NT2/D1 (cell line): ENCODE measurements around the gene GPR156.

Experiments
- SUZ12 ChIP-seq: IDR thresholded peaks from 2 replicates; pipeline ENCODE4 v1.6.1; 2011; ENCODE audit not compliant: insufficient read length, insufficient read depth; ENCODE audit errors: extremely low read depth
- YY1 ChIP-seq: IDR thresholded peaks from 2 replicates; pipeline ENCODE4 v1.6.1; 2011; ENCODE audit not compliant: insufficient read length, insufficient read depth

- TF ChIP-seq YY1: no peak
- TF ChIP-seq SUZ12: no peak
These were observed 3.8 kb downstream of the GPR156 start for GRCh38 chr3:120281261-120281660.
